Adrenal gland (tissue), 5 donors: ENCODE data around the gene FGF23.

Experiments
- CTCF ChIP-seq, 6 experiments: fragments of 450-650 bp in 4 of 6; fragments of 200-600 bp in 2 of 6; sonication (generic) in 1 of 6; IDR thresholded peaks; 1 replicate in 5 of 6; 2 replicates in 1 of 6; pipeline versions ENCODE4 v1.5.1 to v1.8.0; 2016 to 2021; ENCODE audit warnings: antibody characterized with exemption in 6 of 6, mild to moderate bottlenecking in 2 of 6, moderate library complexity in 1 of 6
- POLR2A ChIP-seq, 2 donors: fragments of 450-650 bp; IDR thresholded peaks; one replicate each; pipeline ENCODE4 v1.6.1; 2017; ENCODE audit warnings: antibody characterized with exemption in 2 of 2, mild to moderate bottlenecking in 2 of 2, moderate library complexity in 1 of 2
- donor health status: DM: no; HTN: no; CAD: no.

GRCh38 chr12:4417936-4418335 lies 38.4 kb upstream of the FGF23 start:
- TF ChIP-seq POLR2A (IDR thresholded peaks at IDR 0.05), result no peak
- no peak for TF ChIP-seq CTCF (IDR thresholded peaks at IDR 0.05)
